Urothelium cell line (cell line): ENCODE measurements around the gene SPOCD1.

Experiments used
- DNase-seq: peaks from one replicate; pipeline ENCODE4 v3.0.0; 2011; ENCODE audit warnings: low spot score, mixed read lengths
- FAIRE-seq: peaks from 2 replicates; lab custom pipeline; 2011; peaks lifted over from hg19 to GRCh38; lab: Jason Lieb, UNC

SPOCD1 gene

DNA sequence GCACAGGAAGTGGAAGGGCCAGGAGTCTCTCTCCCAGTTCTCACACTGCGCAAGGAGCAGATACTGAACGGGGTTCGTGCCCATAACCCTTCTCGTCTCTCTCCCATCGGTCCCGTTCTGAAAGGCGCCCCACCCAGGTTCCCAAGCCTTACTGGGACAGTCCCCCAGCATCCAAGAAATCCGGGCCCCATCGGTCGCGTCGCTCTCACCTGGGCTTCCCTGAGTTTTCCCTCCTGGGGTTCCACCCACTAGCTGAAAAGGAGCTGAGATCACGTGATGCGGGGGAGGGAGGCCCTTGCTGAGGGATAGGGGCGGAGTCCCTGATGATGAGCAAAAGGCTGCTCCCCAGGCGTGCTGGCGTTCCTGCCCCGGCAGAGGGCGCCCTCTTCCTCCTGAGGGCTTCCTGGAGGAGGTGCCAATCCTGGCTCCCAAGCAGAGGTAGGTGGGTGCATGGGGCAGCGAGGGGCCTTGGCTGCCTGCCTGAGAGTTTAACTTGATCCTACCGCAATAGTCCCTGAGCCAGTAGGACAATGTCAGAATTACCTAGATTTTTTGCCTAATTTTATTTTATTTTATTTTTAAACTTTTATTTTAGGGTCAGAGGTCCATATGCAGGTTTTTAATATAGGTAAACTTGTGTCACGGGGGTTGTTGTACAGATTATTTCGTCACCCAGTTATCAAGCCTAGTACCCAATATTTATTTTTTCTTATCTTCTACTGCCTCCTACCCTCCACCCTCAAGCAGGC is at the start of gene SPOCD1:
Gene SPOCD1, minus strand, starts transcription at position 271 of the 749 bp plus-strand sequence. CDS start 689 bp downstream, outside the sequence.
- FAIRE-seq (no peak), DNase-seq (peak; percentile 92)

DNA sequence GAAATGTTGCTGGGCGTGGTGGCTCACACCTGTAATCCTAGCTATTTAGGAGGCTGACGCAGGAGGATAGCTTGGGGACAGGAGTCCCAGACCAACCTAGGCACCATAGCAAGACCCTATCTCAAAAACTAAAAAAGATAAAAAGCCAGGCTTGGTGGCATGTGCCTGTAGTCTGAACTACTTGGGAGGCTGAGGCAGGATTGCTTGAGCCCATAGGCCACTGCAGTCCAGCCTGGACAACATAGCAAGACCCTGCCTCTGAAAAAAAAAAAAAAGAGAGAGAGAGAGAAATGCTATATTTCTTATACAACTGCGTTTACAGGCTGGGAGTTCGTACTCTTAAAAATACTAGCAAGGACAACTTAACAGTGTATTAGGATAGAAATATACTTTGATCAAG is 46.2 kb upstream of the SPOCD1 start:
- DNase-seq (no peak), FAIRE-seq (no peak)

DNA sequence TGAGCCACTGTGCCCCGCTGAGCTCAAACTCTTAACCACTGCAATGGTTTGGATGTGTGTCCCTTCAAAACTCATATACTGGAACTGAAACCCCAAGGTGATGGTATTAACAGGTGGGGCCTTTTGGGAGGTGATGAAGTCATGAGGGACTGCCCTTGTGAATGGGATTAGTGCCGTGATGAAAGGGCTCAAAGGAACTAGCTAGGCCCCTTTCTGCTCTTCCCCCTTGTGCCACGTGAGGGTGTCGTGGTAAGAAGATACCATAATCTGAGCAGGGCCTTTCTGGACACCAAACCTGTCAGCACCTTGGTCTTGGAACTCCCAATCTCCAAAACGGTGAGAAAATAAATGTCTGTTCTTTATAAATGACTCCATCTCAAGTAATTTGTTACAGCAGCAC is 45.5 kb upstream of the SPOCD1 start:
- no peak for FAIRE-seq
- no peak for DNase-seq

DNA sequence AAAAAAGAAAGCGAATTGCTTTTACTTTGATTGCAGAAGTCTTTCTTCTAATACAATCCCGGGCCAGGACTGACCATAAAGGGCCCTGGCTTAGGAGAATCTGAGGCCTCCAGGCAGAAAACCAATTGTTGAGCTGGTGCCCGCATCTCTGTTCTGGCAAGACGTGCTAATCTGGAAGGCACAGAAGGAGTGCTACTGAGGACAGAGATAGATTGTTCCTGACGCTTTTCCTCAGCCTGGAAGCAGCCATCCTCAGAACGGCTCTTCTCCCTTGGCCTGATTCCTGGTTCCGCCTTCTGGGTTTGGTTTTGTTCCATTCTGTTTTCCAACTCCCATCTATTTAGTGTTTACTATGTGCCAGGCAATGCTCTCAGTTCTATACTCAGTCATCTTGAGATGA is 44.8 kb upstream of the SPOCD1 start:
- FAIRE-seq (no peak), DNase-seq (no peak)

DNA sequence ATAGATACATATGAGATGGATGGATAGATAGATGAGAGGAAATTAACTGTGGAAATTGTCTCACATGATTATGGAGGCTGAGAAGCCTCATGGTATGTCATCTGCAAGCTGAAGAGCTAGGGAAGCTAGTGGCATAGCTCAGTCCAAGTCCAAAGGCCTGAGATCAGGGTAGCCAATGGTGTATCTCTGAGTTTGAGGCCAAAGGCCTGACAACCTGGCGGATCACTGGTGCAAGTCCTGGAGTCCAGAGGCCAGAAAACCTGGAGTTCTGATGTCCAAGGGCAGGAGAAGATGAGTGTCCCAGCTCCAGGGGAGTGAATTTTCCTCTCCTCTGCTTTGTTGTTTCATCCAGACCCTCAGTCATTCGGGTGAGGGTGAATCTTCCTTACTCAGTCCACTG is 43.9 kb upstream of the SPOCD1 start:
- DNase-seq (no peak), FAIRE-seq (no peak)

DNA sequence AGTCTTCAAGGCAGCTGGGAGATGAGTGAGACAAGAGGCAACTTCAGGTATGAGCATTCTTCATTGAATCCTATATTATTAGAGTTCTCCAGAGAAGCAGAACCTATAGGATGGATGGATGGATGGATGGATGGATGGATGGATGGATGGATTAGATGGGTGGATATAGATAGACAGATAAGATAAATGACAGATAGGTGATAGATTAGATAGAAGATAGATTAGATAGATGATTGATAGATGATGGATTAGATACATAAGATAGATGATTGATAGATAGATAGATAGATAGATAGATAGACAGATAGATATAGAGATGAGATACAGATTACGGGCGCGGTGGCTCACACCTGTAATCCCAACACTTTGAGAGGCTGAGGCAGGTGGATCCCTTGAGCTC is 43.2 kb upstream of the SPOCD1 start:
- FAIRE-seq = no peak

DNA sequence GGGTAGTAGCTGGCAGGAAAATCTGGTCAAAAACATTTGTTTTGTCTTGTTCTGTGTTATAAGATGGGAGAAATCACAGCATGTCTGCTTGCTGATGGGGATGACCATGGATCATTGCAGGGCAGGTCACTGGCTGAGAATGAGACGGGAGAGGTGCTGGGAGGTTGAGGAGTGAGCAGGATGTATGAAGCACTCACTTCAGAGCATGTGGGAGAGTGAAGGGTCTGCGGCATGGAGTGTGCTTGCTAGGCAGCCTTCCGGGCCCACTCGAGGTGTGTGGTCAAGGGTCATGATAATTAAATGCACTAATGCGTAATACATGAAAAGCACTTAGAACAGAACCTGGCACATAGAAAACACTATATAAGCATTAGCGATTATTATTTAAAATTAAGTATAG is 42.0 kb upstream of the SPOCD1 start:
- no peak for FAIRE-seq
- DNase-seq = no peak

More for the DNA sequence above, 43.2 kb upstream of the SPOCD1 start:
- DNase-seq = no peak

DNA sequence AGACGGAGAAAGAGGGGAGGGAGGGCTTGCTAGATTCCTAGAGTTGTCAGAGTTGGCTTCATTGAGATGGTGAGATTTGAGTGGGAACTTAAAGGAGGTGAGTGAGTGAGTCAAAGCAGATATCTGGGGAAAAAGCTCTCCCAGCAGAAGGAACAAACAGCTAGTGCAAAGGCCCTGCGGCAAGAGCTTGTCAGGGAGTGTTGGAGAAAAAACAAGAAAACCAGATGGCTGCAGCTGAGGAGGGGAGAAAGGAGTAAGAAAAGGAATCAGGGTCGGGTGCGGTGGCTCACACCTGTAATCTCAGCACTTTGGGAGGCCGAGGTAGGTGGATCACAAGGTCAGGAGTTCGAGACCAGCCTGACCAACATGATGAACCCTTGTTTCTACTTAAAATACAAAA is 40.3 kb upstream of the SPOCD1 start:
- FAIRE-seq = no peak
- DNase-seq = no peak

DNA sequence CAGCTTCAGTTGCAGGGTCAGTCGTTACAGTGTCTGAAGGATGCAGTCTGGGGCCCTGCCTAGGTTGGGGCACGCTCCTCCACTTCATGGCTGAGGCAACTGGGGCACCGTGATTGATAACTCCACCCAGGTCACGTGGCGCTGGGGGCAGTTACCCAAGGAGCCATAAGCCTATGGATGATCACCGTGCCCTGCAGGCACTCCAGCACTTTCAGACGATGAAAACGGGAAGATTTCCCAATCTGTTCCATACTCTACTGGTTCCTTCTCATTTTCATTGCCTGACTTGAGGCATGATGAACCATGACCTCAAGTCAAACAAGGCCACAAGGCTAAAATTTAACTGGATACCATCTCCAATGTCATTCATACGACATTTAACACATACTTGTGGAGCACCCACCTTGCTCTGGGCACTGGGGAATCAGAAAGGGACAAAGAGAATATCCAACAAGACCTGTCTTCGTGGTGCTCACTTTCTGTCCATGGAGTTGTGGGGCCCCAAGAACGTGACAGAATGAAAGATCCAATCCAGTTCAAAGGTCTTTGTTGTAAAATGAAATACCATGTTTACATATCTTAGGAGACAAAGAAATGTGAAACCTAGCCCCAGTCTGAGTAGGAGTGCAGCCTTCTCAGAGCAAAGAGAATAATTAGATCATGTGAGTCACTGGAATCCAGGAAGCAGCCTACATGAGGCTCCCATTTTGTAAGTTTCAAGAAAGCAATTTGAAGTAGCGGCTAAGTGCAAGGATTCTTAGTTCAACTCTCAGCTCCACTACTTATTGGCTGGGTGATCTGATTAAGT is 39.4 kb upstream of the SPOCD1 start:
- FAIRE-seq (no peak), DNase-seq (no peak)

DNA sequence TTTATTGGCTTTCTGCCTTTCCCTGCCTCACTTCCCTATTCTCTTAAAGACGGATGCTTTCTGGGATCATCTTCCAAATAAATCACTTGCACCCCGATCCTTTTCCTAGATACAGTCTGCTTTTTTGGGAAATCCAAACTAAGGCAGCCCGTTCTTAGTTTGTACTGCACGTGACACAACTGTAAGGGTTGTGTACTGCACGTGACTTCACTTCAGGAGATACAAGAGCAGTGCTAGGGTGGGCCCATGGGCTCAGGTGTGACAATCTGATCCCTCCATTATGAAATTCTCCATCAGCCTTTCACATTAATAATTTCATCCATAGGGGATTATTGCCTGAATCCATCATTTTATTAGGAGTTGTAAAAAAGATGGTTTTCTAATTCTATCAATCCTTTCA is 33.8 kb upstream of the SPOCD1 start:
- FAIRE-seq = no peak
- DNase-seq = no peak

DNA sequence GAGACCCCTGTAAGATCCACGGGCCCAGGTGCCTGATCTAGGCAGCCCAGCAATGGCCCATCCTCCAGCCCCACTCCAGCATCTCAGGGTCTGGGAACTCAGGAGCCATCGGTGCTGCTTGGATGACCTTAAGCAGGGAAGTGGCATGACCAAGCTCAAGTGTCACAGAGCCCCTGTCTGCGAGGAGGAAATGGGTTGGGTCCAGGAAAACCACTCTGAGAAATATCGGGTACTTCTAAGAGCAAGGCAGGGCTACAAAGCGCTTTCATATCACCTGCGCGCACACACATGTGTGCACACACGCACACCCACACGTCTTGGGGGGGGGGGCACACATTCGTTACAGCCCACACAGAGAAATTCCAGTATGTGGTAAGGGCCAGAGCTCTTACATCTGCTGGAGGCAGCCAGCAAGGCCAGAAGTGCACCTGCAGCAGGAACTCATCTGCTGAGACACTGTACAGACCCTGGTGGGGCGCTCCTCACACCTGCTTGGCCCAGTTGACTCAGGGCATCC is 32.6 kb upstream of the SPOCD1 start:
- DNase-seq (no peak), FAIRE-seq (no peak)

DNA sequence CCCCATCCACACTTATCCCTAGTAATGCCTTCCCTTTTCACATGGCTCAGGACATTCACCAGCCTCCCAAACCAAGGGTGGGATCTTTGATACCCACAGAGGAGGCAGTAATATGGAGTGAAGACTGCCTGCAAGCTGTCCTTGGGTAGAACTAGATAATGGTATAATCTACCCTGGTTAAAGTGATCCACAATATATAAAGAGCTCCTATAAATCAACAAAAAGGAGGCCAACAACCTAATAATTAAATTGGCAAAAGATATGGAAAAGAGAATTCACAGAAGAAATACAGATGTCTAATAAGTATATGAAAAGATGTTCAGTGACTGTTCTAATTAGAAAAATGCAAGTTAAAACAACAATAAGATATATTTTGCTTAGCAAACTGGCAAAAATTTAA is 30.7 kb upstream of the SPOCD1 start:
- DNase-seq (no peak), FAIRE-seq (no peak)

DNA sequence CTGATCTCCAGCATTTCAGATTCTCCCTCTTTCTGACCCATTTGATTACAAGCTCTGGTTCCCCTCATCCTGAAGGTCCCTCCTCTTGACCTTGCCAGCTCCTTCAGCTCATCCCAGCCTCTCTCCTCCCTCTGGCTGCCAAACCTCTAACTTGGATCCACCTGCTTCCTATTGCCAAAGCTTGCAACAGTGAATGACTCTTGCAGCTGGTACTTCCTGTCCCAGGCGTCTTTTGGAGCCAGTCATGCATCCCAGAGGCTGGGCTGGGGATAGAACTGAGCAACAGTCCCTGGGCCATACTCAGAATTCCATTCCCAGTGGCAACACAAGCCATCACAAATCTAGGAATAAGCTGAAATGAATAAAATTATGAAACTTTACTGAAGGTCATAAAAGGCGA is 27.7 kb upstream of the SPOCD1 start:
- peak; percentile 17 for DNase-seq

DNA sequence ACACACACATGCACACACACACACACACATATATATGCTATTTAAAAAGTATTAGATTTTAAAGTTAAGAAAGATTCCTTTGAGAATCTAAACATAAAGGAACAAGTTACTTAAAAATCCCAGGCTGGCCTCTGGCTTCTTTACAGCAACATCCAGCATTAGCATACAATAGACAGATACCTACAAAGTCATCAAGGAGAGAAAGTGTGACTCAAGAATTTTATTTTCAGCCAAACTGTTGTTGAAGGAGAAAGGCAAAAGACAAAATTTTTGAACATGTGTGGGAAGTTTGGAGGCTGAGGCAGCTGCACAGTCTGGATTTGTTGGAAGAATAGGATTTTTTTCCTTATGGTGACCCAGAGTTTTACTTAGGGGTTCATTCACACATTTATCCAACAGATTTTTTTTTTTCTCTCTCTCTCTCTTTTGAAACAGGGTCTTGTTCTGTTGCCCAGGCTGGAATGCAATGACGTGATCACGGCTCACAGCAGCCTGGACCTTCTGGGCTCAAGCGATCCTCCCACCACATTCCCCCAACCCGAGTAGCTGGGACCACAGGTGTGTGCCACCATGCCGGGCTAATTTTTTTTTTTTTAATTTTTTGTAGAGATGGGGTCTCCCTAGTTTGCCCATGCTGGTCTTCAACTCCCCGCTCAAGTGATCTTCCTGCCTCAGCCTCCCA is 24.0 kb upstream of the SPOCD1 start:
- FAIRE-seq (no peak), DNase-seq (no peak)

More for the DNA sequence above, 27.7 kb upstream of the SPOCD1 start:
- FAIRE-seq = no peak

DNA sequence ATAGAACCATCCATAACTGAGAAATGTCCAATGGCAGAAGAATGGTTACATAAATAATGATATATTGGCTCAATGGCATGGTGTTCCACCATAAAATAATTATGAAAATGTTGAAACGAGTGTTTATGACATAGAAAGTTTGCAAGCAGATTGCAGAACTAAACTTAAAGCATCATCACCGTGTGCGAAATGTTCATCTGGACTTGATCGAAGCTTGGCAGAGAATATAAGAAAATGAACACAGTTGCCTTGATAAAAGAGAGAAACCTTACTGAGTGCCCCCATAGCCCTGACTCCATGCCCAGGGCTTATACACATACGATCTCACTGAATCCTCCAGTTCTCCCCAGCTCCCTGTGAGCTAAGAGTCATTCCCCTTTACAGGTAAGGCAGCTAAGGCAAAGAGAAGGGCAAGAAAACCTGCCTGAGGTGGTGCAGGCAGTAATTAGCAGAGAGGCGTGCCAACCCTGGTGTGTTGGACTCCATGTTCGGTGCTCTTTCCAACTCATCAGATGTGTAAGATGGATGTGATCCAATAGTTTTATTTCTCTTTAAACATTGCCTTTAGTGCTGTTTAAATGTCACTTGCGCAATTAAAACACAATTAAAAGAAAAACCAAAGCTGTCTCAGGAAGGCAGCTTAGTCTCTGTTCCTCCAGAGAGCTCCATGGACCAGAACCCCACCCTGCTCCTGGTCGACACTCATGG is 21.8 kb upstream of the SPOCD1 start:
- no peak for DNase-seq
- FAIRE-seq = no peak

DNA sequence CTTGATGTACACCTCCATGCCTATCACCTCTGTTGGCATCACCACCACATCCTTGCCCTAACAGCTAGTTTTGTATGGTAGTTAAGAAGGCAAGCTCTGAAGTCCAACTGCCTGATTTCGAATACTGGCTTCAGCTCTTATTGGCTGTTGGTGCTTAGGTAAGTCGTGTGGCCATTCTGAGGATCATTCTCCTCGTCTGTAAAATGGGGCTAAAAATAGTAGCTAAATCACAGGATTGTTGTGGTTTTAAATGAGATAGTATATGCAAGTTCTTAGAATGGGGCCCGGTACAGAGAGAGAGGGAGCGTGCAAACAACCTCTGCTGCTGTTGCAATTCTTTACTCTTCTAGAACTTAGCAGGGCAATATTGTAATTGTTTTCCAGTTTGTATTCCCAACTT is 20.8 kb upstream of the SPOCD1 start:
- no peak for FAIRE-seq
- no peak for DNase-seq

DNA sequence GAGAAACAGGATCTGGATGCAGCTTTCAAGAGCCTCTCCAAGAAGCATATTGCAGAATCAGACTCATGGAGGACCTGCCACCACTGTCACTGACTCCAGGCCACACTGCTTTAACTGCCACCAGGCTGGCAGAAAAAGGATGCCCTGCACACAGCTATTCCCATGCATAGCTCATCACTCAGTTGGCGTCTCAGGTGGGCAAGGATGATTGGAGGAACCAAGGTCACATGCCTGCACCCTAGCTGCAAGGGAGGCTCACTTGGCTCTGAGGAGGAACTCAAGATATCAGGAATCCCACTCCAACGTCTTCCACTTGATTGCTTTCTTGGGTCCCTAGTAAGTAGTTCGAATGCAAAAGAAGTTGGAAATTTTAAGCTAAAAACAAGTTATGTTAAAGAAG is 19.6 kb upstream of the SPOCD1 start:
- DNase-seq (no peak), FAIRE-seq (no peak)

DNA sequence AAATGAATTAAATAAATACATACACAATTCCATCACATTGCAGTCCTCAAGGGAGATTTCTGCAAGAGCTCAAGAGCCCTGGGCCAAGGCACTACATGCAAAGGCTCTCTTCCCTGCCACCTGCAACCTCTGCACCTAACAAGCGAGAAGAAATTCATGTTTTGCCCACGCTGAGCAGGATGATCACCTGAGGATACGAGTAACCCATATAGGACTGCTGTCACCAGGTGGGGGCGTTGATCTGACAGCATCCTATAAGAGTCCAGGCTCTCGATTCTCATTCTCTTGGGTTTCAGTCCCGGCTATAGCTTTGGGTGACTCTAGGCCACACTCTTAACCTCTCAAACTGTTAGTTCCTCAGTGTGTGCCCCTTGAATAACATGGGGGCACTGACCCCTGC is 18.7 kb upstream of the SPOCD1 start:
- no peak for DNase-seq
- no peak for FAIRE-seq

DNA sequence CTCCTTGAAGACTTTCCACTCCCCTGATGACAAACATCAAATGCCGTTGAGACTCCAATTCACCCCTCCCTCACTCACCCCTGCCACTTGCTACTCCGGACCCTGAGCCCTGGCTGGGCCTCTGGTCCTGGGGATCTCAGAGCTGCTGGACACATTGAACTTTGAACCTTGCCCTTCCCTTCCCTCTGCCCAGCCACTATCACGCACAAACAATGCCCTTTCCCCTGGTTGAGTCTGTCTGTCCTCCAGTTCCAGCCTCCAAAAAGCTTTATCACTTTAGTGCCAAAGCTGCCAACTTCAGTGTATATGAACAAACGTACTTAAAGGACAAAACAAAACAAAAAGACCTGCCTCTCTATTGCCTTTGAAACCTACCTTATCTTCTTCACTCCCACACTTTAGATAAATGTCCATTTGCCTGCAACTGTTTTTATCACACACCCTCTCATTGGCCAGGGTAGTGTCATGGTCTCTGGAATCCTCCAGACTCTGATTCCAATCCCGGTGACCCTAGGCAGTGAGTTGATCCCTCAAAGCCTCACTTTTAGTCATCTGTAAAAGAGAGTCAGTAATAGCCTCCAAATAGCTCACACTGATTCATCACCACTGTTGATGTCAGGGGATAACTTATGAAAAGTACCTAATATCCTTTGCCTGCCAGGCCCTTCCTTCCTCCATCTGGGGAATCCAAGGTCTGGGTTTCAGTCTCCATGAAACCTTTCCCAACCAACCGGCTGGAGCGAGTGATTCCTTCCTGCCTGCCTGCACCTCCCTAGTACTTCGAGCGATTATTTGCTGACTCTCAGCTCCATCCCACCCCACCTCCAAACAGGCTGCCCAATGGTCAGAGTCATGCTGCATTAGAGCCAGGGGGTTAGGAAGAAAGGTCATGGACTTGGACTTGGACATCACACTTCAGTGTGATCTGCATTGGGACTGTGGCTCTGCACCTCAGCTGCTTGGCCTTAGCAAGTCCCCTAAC is 15.9 kb upstream of the SPOCD1 start:
- DNase-seq (no peak), FAIRE-seq (no peak)

DNA sequence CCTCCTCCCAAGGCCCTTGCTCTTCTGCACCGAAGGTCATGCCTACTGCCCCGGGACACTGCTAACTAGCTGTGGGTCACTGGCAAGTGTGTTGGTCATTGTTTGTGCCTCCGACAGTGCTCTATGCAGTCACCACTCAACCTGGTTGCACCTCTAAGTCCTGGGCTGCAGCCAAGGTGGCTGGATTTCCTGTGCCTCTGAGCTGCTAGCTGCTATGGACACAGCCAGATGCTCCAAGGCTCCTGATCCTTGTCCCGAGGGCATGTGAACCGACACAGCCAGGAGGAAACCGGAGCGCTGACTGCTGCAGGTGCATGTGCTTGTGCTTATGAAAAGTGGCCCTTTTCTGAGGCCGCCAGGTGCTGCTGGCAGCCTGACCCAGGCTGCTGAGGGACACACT is 14.7 kb upstream of the SPOCD1 start:
- DNase-seq (no peak), FAIRE-seq (no peak)
